Breast epithelium (tissue), 3 donors: ENCODE results near the gene RHD.

Experiments
- CTCF ChIP-seq, 3 donors: fragments of 450-650 bp; IDR thresholded peaks; one replicate each; pipeline ENCODE4 v1.5.1; 2016 to 2017; ENCODE audit warnings: antibody characterized with exemption in 3 of 3, mild to moderate bottlenecking in 3 of 3, moderate library complexity in 3 of 3
- POLR2A ChIP-seq: fragments of 450-650 bp; IDR thresholded peaks from one replicate; pipeline ENCODE4 v1.6.1; 2016; ENCODE audit warnings: antibody characterized with exemption, mild to moderate bottlenecking, moderate library complexity

- TF ChIP-seq CTCF (IDR thresholded peaks at IDR 0.05) (no peak), POLR2A (no peak)
These were observed 69.4 kb downstream of the RHD start for GRCh38 chr1:25341746-25342145.
